Stimulated activated CD8-positive, alpha-beta memory T cell treated with anti-CD3 and anti-CD28 coated beads, Interleukin-15, amount 100 ng/mL, for 24 hours (primary cell): ENCODE measurements around the gene PLCB4.
"Not testable (repeated sequence)": the region's sequence is repeated elsewhere in the genome, so short reads cannot be mapped to it uniquely, and the experiment has no call there.

Source experiments
- DNase-seq: peaks from one replicate; pipeline ENCODE4 v3.0.0-alpha.2; 2020; ENCODE audit warnings: low read depth

The PLCB4 gene

DNA sequence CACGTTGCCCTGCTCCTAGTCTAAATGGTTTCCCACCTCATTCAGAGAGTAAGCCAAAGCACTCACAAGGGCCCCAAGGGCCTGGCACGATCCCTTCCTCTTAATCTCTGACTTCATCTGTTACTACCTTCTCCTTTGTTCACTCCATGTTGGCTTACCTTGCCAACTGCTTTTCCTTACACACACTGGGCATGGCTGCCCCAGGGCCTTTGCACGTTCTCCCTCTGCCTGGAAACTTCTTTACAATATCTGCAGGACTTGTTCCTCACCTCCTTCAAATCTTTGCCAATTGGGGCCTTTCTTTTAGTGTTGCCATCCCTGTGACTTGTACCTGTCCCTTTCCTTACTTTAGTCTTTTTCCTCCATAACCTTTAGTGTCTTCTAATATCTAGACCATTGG, 73.9 kb downstream of the PLCB4 start:
- DNase-seq, result no peak

DNA sequence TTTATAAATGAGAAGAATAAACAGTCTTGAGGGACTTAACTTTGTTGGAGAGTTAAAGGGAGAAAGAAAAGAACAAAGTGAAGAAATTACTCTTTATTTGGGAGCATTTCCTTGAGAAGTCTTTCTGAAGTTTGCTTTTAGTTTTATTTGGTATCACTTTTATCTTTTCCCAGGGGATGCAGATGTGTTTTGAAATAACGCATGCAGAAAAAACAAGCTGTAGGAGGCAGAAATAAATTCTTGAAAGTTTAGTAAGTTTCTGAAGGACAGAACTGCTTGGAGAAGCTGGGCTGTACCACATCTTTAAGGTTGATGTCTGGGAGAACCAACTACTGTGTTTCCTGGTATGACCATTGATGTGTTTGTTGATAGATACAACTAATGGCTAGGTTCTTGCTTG, 75.0 kb downstream of the PLCB4 start:
- DNase-seq, result no peak

DNA sequence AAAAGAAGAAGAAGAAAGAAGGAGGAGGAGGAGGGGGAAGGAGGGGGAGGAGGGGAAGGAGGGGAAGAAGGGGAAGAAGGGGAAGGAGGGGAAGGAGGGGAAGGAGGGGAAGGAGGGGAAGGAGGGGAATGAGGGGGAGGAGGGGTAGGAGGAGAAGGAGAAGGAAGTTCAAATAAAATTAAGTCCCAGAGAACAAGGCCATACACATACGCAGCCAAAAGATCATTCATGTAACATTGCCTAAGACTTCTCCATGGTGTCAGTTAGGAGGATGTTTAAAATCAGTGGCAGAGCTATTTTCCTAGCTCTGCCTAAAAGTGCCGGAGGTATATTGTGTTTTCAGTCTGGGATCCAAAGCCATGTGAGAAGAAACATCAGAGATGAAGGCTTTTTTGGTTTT, 75.8 kb downstream of the PLCB4 start:
- DNase-seq, result no peak

DNA sequence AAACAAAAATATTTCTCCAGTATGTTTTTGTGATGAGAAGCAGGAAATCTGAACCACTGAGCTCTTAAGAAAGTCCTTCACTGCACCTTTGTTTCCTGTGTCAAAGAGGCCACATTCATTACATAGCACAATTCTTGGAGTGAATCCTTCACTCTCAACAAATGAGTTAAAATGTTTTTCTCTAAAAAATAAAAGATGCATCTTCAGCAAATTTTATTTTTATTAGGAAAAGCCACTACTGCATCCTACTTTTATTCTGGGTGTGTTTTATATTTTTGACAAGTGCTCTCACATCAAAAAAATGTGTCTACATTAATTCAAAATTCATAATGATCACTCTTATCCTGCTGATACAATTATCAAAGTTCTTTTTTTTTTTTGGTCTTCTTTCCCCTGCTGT, 76.3 kb downstream of the PLCB4 start:
- no peak for DNase-seq

DNA sequence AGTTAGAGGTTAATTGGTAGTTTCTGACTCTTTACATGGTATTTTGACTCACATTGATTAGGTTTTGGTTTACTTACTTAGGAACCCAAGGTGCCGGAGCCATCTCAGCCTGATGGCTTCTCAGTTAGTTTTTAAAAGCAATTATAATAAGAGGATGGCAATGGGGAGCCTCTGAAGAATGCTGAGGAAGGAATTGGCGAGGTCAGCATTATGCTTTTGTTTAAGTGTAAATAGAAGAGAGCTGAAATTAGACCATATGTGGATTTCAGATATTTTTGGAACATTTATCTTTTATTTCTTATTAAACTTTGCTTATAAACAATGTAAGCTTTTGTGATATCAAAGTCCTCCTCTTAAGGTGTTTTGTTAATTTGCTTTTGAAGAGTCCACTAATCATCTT, 77.8 kb downstream of the PLCB4 start:
- DNase-seq, result no peak

DNA sequence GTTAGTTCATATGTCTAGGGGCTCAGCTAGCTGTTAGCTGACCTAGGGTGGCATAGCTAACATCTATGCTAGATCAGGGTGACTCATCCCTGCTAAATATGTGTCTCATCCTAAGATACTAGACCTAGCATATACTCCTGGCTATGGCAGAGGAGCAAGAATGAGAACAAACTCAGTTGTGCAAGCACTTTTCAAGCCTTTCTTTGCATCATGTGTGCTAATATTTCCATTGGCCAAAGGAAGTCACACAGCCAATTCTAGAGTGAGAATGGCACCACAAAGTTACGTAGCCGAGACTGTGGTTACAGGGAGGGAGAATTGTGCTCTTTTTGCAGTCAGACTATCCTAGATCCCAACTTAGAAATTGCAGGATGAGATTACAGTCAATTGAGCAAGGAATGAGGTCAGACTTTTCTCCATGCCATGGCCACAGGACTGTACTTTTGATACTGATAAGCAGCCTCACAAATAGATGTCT, 78.7 kb downstream of the PLCB4 start:
- DNase-seq, result no peak

DNA sequence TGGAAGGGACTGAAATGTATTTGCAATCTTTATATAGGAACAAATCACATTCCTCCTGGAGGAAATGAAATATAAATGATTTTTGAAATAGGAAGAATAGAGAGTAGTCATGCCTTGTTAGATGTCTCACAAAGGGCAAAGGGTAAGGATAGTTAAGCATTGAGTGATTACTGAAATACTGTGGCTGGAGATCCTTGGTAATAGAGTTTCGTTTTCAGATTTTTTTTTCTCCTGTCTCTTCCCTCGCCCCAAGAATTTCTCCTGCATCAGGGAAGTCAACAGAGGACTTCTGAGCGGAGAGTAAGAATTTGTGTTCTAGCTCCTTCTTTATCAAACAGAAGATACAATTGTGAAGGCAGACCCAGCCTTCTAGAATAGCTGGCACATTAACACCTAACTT, 79.4 kb downstream of the PLCB4 start:
- DNase-seq, result no peak

DNA sequence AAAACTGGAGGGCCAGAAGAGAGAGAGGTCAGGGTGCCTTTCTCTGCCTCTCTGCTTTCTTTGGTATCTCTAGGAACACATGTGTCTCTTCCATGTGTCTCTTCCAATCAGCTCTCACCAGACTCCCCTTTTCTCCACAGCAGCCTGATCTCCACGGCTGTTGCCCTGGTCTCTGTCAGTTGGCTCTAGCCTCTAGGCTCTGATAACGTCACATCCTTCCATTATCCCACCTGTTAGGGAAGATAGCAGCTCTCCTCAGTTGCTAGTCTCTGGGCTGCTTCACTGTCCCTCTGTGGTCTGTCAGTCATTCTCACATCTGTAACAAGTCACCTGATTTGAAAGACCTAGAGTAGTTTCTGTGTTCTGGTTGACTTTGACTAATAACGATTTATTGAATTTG, 80.2 kb downstream of the PLCB4 start:
- no peak for DNase-seq

DNA sequence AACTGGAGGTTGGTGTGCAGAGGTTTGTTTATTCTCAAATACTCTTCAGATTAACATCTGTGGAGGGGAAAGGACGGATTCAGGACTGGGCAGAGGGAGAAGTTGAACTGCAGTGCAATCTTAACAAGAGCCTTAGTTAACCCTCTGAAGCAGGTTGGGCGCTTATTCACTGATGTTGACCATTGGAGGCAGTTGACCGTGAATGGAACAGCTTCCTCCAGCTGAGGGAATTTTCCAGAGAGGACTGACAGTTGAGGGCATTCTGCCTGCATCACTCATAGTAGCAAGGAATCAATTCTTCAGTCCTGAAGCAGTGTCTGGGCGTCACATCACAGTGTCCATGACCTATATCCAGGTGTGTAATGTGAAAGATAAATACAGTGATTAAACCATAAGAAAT, 80.9 kb downstream of the PLCB4 start:
- DNase-seq, result no peak

DNA sequence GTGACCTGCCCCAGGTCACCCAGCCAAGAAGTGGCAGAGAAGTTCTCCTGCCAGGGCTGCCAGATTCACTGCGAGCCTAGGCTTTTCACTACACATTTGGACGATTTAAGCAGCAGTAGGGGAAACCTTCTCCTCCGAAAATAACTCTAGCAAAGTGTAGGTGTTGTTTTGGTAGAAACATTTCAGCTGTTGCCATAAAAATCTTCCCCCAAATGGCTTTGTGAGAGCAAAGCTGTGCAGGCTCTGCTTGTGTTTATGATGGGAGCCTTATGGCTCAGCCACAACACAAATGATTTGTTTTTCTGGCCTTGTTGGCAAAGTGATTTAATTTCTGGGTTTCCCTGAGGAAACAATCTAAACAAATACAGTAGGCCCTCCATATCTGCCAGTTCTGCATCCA, 81.8 kb downstream of the PLCB4 start:
- DNase-seq, result no peak

DNA sequence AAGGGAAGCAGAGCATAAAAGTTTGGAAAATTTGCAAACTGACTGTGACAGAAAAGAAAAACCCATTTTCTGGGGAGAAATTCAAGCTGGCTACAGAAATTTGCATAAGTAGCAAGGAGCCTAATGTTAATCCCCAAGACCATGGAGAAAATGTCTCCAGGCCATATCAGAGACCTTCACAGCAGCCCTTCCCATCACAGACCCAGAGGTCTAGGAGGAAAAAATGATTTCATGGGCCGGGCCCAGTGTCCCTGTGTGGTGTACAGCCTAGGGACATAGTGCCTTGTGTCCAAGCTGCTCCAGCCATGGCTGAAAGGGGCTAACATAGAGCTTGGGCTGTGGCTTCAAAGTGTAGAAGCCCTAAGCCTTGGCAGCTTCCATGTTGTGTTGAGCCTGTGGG, 83.3 kb downstream of the PLCB4 start:
- not testable (repeated sequence) for DNase-seq

DNA sequence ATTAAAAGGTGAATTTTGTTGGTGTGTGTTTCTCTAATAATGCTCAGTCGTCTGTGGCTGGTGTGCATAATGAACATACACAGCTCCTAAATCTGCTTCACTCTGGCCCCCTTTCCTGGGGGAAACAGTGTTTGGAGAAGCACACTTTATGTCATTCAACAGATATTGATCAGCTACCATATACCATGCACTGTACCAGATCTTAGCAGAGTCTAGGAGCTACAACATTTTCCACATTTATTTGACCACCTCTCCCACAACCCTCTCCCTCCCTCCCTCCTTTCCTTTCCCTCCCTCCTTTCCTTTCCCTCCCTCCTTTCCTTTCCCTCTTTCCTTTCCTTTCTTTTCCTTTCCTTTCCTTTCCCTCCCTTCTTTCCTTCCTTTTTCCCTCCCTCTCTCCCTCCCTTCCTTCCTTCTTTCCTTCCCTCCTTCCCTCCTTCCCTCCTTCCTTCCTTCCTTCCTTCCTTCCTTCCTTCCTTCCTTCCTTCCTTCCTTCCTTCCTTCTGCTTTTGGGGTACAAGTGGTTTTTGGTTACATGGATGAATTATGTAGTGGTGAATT, 85.7 kb downstream of the PLCB4 start:
- no peak for DNase-seq

DNA sequence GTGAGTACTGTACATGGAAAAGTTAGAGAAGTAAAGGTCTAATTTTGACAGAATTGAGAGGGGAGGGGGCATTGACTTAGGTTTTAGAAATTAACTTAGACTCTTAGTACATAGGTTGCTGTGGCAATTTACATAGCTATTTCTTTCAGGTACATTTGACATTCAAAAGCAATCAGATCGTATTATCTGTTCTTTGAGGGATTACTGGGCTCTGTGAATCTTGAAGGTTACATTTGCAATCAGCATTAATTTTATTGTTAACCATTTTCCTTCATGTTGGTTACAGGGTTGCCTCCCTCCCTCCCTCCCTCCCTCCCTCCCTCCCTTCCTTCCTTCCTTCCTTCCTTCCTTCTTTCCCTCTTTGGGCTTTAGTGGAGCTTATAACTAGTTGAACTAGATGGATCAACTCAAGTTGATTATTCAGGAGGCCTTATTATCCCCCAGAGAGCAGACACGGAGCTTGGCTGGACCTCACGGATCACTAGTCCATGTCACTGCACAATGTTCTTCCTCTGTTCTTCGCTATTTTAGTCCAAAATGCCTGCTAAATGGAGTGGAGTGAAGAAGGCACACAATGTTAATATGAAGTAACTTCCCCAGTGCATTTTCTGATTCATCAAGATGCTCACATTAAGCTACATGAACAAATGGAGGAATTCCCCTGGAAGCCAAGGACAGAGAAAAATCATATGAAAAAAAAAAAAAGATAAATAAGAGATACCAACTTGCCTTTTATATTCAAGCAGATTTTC, 87.8 kb downstream of the PLCB4 start:
- DNase-seq, result no peak

DNA sequence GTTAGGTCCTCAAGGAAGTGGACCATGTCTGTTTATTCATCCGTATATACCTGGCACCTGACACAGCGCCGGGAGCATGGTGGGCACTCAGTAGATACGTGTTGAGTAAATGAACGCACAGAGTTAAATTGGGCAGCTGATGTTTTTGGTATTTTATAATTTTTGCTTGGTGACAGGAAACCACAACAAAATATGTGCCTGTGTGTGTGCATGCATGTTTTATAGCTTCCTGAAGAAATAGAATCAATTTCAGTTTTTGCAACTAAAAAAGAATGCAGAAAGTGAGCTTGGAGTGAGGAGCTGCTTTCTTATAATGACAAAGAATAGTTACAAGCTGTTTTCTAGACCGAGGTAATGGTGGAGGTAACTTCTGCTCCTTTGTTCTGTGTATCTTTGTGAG, 91.4 kb downstream of the PLCB4 start:
- DNase-seq, result no peak

DNA sequence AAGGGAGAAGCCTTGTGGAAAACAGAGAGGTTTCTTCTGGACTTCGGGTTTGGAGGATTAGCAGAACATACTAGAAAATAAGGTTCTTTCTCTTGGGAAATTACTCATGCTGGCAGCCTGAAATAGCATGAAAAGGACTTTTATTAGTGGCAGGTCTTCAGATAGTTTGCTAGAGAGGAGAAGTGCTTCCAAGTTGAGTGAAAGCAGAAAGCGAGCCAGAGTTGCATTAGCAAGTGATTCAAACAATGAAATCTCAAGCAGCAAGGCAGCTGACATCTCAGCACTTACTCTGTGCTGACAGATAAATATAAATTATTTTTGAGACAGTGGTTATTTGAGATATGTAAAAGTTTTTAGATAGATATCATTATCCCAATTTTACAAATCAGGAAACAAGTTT, 91.9 kb downstream of the PLCB4 start:
- DNase-seq, result no peak

DNA sequence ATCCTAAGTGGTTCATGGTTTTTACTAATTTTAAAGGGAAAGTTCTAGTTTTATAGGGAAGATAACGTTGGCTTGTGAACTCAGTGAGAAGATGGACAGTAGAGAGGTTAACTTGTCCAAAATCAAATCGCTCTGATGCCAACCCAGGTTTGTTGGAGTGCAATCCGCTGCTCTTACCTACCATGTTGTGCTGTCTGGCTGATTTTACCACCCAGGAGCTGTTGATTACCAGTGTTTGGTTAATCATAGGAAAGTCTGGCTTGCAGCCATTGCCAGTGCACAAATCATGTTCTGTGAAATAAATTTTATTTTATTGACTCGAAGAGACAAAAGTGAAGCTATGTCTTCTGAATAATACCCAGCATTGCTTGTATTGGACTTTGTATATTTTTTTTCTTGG, 92.4 kb downstream of the PLCB4 start:
- no peak for DNase-seq

DNA sequence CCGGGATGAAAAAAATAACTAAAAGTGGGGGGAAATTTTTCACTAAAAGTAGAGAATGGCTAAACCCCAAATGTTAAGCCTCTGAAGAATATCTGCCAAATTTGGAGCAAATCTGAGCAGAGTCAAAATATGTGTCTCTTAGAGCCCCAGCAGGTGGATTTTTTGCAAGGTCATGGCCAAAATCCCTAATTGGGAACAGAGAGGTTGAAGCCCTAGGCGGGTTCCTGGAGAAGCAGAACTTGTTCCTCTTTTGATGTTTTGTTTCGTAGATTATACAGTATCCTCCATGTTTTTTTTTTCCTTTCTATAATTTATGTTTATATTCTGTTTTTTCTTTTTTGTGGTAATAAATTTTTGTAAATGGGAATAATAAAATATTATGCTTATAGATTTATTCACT, 94.4 kb downstream of the PLCB4 start:
- no peak for DNase-seq

DNA sequence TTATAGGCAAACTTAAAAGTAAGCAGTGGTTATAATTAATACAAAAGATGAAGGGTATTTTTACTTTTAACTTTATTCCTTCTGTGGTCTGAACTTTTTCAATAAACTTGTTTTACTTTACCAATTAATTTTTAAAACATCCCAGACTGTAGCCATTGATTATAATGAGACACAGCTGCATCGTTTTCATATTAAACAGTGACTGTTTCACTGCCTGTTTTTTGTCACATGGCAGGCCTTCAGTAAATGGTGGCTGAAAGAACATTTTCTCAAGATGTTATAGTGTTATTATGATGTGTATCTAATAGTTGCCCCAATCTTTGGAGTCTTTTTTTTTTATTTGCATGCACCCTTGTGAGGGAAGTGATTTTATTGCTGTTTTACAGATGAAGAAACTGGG, 95.1 kb downstream of the PLCB4 start:
- no peak for DNase-seq

DNA sequence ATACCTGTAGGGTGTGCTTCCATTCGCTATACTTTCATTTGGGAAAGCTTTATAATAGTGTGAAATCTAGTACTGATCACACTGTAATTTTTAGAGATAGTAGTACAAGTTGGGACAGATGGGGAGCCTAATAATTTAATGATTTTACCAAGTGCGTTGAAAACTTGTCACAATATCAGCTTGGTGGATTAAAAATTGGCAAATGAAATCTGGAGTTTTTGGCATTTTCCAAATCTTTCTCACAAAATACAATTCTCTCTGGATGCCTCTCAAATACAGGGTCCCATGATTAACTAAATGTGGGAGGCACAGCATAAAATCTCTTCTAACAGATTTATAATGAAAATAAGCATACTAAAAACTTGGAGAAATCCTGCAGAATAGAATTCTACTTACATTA, 96.4 kb downstream of the PLCB4 start:
- DNase-seq, result no peak

DNA sequence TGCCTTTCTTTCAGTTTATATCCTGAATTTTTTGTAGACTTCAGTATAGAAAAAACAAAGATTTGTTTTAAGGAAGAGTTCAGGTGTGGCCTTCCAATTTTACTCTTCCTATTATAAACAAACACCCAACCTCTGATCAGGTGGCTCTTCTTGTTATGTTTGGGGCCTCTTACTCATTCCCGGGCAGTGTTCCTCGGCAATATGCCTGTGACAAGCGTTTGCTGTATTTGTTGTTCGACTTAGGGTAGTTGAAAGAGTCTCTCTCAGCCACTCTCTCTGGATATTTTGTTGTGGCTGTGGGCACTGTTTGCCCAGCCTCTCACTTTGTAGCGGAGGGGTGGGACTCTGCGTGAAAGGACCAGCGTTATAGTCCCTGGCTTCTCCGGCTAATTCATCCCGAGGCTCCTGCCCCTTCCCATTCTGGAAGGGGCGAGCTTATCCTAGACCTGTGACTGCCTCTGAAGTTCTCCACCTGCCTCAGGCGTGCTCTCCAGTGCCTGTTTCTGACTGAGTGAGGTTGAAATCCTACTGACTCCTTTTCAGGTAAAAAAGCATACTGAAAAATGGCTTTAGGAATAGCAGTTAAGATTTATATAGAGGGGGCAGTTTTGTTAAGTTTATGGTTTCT, 97.4 kb downstream of the PLCB4 start:
- no peak for DNase-seq

DNA sequence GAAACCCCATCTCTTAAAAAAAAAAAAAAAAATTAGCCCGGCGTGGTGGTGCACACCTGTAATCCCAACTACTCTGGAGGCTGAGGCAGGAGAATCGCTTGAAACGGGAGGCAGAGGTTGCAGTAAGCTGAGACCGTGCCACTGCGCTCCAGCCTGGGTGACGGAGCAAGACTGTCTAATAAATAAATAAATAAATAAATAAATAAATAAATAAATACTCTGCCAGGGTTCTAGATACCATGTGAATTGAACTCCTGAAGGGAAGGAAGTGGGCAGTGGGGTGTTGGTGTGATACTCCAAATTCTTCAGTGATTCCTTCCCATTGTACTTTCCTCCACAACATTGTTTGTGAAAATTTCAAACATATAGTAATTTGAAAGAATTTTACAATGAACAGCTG, 100.5 kb downstream of the PLCB4 start:
- DNase-seq, result no peak

DNA sequence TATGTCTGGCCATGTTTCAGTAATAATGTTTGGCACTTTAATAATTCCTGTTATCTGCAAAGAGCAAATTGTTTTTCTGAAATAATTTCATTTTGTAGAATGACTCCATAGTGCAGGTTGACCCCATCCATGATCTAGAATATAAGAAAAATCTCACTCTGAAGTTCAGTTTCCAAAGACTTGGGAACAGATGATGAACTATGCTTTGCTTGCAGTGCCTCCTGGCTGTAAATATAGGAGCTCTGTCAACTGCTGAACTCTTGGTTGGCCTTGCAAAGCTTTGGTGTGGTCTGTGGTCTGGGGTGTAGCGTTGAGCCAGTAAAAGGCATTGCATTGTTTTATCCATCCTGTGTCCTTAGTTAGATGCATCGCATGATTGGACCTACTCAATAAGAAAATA, 104.0 kb downstream of the PLCB4 start:
- no peak for DNase-seq

DNA sequence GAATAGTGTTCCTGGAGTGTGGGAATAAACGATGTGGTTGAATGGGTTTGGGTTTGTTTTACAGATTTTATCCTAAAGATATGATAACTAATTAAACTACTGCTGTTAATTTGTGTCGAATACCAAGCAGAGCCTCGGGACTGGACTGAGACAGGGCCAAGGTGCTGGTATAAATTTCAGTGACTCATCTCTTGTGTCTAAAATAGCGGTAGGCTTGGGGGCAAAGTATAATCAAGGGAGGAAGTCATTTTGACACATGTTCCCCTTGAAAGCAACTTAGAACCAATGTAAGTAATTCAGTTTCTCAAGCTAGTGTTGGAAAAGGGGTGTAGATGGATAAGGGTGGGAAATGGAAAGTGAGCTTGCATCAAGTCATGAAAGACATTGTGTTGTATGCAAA, 108.4 kb downstream of the PLCB4 start:
- no peak for DNase-seq
